Measurements from ENCODE around the gene FAAP100.
"Not testable (repeated sequence)": the region's sequence is repeated elsewhere in the genome, so short reads cannot be mapped to it uniquely, and the experiment has no call there.

Gene FAAP100, protein sequence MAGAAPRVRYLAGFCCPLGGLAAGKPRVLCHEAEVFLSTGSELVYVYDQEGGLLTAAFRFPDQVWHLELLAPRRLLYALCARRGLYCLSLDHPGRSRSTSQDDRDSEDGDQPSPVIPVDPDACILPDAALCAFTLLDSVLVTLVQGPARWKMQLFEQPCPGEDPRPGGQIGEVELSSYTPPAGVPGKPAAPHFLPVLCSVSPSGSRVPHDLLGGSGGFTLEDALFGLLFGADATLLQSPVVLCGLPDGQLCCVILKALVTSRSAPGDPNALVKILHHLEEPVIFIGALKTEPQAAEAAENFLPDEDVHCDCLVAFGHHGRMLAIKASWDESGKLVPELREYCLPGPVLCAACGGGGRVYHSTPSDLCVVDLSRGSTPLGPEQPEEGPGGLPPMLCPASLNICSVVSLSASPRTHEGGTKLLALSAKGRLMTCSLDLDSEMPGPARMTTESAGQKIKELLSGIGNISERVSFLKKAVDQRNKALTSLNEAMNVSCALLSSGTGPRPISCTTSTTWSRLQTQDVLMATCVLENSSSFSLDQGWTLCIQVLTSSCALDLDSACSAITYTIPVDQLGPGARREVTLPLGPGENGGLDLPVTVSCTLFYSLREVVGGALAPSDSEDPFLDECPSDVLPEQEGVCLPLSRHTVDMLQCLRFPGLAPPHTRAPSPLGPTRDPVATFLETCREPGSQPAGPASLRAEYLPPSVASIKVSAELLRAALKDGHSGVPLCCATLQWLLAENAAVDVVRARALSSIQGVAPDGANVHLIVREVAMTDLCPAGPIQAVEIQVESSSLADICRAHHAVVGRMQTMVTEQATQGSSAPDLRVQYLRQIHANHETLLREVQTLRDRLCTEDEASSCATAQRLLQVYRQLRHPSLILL
- long read RNA-seq, donor 1, partial matches to known transcripts = 0 of 7 reads
- long read RNA-seq, donor 1, other reads (novel, unspliced or antisense) = 0 of 7 reads
- long read RNA-seq, donor 2, partial matches to known transcripts = 0 of 2 reads
- long read RNA-seq, donor 2, other reads (novel, unspliced or antisense) = 0 of 2 reads
- long read RNA-seq, donor 3, partial matches to known transcripts = 0 of 7 reads
- long read RNA-seq, donor 3, other reads (novel, unspliced or antisense) = 0 of 7 reads
- long read RNA-seq, donor 4, partial matches to known transcripts = 0 of 5 reads
- long read RNA-seq, donor 4, other reads (novel, unspliced or antisense) = 0 of 5 reads
- long read RNA-seq, donor 5, partial matches to known transcripts = 0 of 10 reads
- long read RNA-seq, donor 5, other reads (novel, unspliced or antisense) = 0 of 10 reads
- long read RNA-seq, donor 6, partial matches to known transcripts = 0 of 2 reads
- long read RNA-seq, donor 6, other reads (novel, unspliced or antisense) = 0 of 2 reads
- long read RNA-seq, donor 7 = 0 reads
- long read RNA-seq, donor 8, partial matches to known transcripts = 0 of 6 reads
- long read RNA-seq, donor 8, other reads (novel, unspliced or antisense) = 0 of 6 reads

- DNase-seq = peak; percentile 95
Observed at GRCh38 chr17:81552244-81553017, at the start of gene FAAP100. Gene FAAP100 (minus strand): TSS chr17:81552353. CDS start chr17:81552330, 23 bp downstream.

GRCh38 chr17:81601525-81602120 lies 49.5 kb upstream of the FAAP100 start:
- peak; percentile 27 for DNase-seq

- no peak for DNase-seq
Observed at GRCh38 chr17:81599719-81600486, 47.8 kb upstream of the FAAP100 start.

DNA sequence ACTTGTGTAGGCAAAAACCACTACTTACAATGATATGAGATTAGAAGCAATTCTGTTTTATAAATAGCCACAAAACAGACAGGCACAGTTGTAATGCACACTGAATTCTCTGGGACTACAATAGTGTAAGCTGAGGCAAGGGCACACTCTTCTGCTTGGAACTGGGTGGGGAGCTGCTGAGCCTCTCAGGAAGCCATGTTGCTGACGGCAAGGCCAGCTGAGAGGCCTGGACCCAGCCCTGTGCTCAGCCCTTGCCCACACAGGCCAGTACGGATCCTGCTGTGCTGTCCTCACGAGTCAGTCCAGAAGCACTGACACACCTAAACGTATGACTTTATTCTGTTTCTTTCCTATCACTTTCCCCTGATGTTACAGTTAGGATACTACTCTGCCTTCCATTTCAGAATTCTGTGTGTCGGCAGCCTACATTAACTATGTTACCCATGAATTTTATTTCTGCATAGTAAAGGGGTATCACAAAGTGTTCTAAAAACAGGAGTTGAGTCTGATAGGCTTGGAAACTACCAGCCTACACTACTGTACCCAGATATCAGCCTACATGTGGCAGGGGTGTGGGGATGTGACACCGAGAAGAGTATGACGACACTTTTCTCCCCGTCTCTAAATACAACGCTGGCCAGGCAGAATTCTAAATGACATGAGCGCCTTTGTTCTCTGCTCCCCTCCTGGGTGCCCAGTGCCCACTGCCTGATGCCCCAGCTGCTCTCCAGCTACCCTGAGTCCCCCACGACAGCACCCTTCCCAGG lies 41.1 kb upstream of the FAAP100 start:
- no peak for DNase-seq

DNA sequence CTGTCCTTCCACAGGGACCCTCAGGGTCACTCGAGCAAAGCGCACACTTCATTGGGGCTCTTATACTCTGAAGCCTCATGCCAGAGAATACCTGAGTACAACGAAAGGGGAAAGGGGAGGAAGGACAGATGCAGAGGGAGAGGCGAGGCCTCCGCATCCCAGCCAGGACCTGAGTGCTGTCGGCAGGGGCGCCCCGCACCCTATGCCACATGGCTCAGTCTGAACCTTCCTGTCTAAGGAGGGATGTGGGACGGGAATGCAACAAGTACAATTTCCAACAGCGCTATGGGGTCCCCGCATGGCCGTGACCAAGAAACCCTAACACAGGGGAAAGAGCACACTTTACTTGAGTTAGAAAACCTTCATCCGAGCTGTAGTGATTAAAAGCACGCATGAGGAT lies 39.8 kb upstream of the FAAP100 start:
- DNase-seq = no peak

GRCh38 chr17:81590121-81590520 lies 38.0 kb upstream of the FAAP100 start:
- DNase-seq = no peak

- no peak for DNase-seq
Observed at GRCh38 chr17:81589612-81590011, 37.5 kb upstream of the FAAP100 start.

DNA sequence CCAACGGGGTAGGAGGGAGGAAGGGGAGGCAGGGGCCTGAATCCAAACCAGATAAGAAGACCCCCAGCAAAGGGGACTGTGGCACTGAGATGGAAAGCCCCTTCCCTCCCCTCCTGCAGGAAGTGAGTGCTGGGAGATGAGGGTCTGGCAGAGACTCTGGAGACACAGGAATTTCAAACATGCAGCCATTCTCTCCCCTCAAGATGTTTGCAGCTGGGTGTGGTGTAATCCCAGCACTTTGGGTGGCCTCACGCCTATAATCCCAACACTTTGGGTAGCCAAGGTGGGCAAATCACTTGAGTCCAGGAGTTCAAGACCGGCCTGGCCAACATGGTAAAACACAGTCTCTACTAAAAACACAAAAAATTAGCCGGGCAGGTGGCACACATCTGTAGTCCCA lies 33.9 kb upstream of the FAAP100 start:
- DNase-seq = no peak

- DNase-seq = not testable (repeated sequence)
Observed at GRCh38 chr17:81584771-81585170, 32.6 kb upstream of the FAAP100 start.

DNA sequence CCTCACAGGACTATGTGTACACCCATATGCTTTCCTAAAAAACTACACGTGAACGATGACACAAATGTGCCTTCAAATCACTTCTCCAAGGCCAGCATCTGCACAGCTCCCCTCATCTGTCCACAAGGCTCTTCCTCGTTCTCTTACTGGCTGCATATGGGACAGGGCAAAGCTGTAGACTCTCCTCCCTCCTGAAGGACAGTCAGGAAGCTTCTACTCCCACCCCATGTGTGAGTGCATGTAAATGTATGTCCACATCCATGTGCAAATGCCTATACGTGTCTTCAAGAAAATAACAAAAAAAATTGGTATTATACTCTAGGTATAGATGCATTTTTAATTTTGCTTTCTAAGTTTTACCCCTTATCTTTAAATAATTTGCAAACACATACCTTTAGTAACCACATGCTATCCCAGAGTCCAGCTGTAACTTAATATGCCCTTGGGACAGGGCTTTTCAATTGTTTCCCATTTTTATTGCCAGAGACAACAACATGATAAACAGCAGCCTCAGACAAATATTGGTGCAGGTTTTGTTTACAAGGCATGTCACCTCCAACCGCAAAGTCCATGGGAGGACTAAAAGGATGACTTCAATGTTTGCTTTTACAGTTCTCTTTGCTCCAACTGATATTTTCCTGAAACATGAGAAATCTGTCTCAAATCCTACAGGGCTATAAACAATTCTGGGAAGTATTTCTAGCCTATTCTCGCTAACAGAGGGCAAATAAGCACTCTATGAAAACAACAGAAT lies 31.6 kb upstream of the FAAP100 start:
- no peak for DNase-seq

GRCh38 chr17:81582749-81583148 lies 30.6 kb upstream of the FAAP100 start:
- DNase-seq = no peak

- no peak for DNase-seq
Observed at GRCh38 chr17:81582341-81582740, 30.2 kb upstream of the FAAP100 start.

DNA sequence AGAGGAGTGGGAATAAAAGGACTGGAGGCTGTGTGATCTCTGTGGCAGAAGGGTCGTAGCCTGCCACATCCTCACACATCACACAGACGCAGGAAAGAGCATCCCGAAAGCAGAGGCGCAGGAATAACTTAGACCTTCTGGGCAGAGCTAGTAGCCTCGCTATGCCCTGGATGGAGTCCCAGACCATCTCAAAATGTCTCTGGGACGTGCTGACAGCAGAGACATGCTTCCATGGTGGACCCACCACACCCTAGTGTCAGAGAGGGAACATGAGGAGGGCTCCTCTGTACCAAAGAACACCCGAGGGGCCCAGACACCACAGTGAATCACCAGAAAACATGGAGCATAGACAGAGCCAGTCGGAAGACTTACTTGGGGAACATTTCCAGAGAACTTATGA lies 29.6 kb upstream of the FAAP100 start:
- no peak for DNase-seq

GRCh38 chr17:81580481-81580880 lies 28.3 kb upstream of the FAAP100 start:
- DNase-seq = no peak

DNA sequence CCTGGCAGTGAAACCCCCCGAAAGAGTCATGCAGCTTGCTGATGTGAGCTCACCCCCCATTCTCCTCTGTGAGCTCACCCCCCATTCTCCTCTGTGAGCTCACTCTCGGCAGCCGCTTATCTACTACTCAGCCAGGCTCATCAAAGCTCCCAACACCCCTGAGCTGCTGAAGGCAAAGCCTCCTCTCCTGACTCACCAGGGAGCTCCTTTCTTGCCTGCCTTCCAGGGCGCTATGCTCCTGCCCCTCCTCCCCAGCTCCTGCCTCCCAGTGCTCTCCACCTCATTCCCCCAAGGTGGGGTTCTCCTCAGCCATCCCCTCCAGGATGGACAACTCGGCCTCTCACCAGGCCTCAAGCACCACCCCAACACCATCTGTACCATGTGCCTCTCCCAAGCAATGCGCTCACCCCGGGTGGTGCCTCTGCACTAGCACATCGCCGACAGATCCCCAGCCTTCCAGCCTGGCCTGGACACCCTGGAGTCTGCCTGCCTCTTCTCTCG lies 27.7 kb upstream of the FAAP100 start:
- no peak for DNase-seq

- no peak for DNase-seq
Observed at GRCh38 chr17:81579298-81579697, 27.1 kb upstream of the FAAP100 start.

GRCh38 chr17:81578561-81579225 lies 26.5 kb upstream of the FAAP100 start:
- no peak for DNase-seq

- no peak for DNase-seq
Observed at GRCh38 chr17:81578038-81578441, 25.9 kb upstream of the FAAP100 start.

Measured in right kidney (tissue), 9 donors.